ENCODE data around the gene PDE11A.
A peak's percentile ranks its signal among the peaks of the same experiment; 100 is the strongest.

Gene PDE11A

GRCh38 chr2:177721087-177721486, 351.5 kb downstream of the PDE11A start:
- DNase-seq: no peak

GRCh38 chr2:177717831-177718618, 354.6 kb downstream of the PDE11A start:
- DNase-seq: no peak

GRCh38 chr2:177716484-177716883, 356.1 kb downstream of the PDE11A start:
- DNase-seq: no peak

DNA sequence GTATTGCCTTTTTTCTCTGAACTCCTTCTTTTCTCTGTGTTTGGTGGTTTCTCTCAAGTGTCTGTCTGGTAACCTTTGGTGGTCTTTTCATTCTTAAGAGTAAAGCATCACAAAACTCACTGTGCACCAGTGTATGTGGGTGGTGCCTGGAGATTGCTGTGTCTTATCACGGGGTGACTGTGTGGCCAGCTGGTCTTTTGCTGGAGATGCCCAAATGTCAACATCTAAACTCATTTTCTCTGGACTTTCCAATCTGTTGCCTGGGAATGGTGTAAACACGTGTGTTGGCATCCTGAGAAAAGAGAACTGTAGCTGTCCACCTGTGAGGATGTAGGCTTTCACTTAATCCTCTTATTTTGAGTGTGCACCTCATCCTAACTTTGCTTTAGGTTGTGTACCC, 356.8 kb downstream of the PDE11A start:
- no peak for DNase-seq

GRCh38 chr2:177714704-177715103, 357.9 kb downstream of the PDE11A start:
- DNase-seq: no peak

GRCh38 chr2:177712462-177712861, 360.1 kb downstream of the PDE11A start:
- DNase-seq: peak; percentile 79

DNA sequence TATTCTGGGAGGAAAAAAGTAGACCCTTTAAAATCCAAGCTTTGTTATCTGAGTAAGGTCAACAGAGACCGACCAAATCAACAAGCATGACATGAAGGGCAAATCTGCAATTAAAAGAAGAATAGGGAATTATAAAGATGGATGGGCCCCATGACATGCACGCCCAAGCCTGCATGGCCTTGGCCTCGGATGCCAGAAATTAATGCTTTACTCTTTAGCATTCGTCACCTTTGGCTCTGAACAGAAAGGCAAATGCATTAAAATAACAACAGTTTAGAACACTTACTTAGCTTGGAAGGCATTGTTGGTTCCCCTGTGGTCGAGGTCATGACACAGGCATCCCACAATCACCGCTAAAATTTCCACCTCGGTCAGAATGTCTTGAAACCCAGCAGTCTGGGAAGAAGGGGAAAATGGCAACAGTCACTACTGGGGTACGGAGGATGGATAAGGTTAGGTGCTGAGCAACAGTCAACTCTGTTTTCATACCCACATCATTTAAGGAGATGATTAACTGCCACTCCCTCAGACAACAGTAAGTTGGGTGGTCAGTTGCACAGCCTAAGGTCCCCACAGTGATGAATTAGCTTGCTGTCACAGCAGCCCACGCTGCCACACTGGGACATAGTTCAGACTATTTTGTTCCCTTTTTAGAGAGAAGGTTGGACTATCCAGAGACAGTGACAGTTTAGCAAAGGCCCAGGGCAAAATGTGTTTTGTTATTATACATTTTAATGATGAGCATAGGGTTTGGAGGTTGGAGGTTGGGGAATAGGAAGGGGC, 360.9 kb downstream of the PDE11A start:
- DNase-seq: no peak

DNA sequence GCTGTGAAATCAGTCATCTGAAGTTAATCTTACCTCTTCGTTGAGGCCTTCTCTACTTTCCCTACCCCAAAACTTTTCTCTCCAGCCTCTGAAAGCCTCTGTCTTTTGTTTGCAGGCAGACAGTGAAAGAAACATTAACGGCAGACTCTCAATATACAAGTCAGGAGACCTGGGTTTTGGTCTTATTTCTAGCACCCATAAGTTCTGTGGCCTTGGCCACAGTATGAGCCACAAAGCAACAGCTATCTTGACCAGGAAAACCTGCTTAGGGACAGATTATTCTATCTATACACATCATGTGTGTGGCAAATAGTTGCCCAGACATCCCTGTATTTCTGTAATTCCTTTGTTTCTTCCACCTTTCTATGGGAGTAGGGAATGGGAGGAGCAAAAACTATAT, 361.7 kb downstream of the PDE11A start:
- no peak for DNase-seq

DNA sequence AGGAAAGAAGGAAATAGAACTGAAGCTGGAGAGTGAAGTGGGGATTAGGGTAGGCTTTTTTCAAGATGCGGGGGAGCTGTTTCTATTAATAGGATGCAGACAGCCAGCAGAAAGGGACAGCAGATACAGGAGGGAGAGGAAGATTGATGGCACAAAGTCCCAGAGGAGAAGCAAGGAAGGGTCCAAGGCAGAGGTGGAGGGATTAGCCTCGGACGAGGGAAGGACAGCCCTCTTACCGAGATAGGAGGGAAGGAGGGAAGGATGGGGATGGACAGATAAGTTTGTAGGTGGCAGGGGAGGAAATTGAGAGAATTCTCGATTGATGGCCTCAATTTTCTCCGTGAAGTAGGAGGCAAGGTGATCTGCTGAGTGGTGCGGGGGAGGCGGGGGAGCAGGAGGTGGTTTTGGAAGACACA, 362.6 kb downstream of the PDE11A start:
- no peak for DNase-seq

GRCh38 chr2:177708660-177709444, 363.7 kb downstream of the PDE11A start:
- no peak for DNase-seq

GRCh38 chr2:177708106-177708505, 364.5 kb downstream of the PDE11A start:
- no peak for DNase-seq

GRCh38 chr2:177705511-177706173, 366.9 kb downstream of the PDE11A start:
- DNase-seq: no peak

DNA sequence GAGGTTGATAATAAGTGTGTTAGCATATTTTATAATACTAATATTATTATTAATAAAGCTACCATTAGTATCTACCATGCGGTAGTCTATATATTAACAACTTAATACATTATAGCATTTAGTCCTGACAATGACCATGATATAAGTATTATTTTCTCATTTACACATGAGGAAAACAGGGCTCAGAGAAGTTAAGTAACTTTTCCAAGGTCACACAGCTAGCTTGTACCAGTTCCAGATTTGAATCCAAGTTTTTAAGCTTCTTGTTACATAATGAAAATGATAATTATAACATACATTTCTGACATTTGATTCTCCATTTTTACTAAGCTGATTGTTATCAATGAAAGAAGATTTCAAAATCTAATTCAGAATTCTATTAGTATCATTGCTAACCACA, 369.4 kb downstream of the PDE11A start:
- no peak for DNase-seq

DNA sequence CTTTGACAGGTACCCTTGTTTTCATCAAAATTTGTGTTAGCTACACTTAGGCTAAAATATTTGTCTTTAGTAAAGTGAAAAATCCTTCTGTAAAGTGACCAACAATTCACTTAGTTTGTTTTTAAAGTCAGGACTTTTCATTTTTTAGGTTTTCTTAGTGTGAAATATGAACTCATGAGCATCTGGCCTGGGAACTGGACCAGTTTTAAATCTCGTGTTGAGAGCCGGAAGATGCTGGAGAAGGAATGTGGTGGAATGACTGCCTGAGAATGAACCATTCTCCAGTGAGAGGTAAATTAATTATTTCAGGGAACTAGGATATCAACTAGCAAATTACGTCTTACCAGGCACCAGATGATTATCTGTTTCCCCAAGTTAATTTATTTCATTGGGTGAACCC, 374.3 kb downstream of the PDE11A start:
- no peak for DNase-seq

- DNase-seq: no peak
Observed at GRCh38 chr2:177694348-177694747, 378.2 kb downstream of the PDE11A start.

DNA sequence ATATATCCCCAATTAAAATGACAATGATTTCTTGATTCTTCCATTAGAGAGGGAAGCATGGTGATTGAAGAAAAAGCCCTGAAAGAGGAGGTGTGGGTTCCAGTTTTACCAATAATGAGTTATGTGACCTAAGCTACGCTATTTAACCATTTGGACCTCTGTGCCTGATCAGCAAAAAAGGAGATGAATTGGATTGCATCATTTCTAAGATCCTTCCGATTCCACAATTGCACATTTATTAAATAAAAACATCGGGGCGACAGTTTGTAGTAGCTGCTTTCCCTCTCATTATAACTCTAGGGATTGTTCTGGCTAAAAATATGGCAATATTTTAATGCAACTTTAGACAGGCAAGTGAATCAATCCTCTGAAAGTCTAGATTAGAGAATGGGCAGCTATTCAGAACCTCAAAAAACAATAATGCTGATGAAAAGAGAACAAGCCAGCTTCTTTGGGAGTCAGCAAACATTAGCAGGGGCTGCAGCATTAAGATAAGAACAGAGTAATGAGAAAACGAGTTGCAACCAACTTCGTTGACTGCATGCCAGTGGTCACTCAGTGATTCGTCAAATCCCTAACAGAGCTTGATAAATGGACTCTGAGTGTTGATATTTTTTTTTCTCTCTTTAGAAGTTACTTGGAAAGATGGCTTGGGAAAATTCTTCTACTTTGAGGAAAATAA, 378.8 kb downstream of the PDE11A start:
- DNase-seq: no peak

DNA sequence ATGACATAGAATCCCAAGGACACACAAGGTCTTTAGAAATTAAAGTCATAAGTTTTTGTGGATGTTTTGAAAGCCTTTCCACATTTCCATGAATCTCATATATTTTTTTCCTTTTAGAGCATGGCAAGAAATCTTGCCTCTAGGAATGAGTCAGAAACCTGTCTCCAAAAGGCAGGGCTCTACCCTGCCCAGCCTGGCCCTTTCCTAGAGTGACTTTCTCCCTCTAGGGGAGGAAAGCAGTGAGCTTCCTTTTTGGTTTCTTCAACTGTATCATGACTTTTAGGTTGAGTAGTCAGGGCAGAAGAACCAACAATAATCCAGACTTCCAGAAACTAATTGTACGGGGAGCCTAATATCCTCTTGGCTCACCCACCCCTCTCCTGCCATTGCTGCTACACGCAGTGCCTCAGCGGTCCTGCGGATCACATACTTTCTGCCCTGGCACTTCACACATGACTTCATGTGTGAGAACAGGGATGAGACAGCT, 379.8 kb downstream of the PDE11A start:
- DNase-seq: no peak

DNA sequence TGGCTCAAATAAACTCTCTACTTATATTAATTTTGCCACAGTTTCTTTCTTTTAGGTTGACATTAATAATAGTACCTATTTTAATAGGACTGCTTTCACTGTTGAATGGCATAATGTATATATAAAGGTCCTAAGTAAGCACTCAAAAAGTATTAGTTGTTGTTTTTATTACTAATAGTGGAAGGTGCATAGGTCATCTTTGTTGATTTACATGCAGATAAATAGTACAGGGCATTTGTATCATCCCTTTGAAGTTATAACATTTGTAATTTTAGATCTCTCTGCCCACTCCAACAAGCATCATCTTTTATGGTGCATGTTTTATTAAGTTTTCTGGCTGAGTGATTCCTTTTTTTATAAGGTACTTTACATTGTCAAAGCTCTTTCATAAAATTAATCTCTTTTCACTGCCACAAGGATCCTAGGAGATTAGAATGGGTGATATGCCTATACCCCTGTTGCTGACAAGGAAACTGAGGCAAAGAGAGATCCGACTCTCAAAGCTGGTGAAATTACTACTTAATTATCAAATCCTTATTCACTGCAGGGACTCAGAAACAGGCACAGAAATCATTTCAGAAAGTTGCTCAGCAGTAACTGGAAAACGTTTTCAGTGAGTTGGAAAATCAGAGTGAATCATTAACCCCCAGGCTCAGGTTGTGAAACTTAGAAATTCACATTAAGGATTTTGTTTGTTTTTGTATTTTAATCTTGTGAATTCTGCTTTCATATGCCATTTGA, 380.4 kb downstream of the PDE11A start:
- DNase-seq: no peak

- no peak for DNase-seq
Observed at GRCh38 chr2:177691177-177691576, 381.4 kb downstream of the PDE11A start.

DNA sequence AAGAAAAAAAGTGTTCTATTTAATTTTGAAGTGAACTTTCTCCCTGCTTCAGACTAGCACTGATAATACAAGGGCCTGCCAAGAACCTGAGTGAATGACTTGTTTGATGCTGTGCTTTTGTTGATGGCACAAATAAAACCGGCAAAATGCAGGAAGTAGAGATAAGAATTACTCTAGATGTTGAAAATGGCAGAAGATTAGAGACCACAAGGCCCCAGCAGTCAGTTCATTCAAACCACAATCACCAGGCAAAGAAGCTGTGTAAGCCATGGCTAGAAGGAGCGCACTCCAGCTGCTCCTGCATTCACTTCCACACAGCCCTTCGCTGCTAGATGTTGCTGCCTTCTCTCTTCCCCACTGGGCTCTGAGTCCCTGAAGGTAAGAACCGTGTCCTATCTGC, 383.0 kb downstream of the PDE11A start:
- DNase-seq: no peak

- DNase-seq: no peak
Observed at GRCh38 chr2:177688844-177689243, 383.7 kb downstream of the PDE11A start.

All from NCI-H2171 treated with DMSO at 0.1 percent for 48 hours (cell line).